Measurements from ENCODE around the gene CSNK1G3. TPM values are rescaled to one million over a fixed set of nuclear protein-coding genes. Genes with fewer than 3 reads are reported as not detected.

Gene CSNK1G3
- total and polyA plus RNA-seq, 2 of the 4 experiments (the other 2 are of a cell fraction): 16.4 to 26.2 TPM

GRCh38 chr5:123537256-123537655 is 25.3 kb downstream of the CSNK1G3 start:
- no peak overlapping the region for H3K4me2 ChIP-seq (ENCODE audit: low read depth, low read length)
- dilution Hi-C loops (cut with HindIII; ENCODE audit: low sequenced_read_pairs, unreplicated experiment): no loop called here

More at GRCh38 chr5:123537256-123537655, 25.3 kb downstream of the CSNK1G3 start:
- no peak overlapping the region for H3K14ac ChIP-seq (replicated peaks; ENCODE audit: low read depth, low read length)
- no peak overlapping the region for H2BK120ac ChIP-seq (ENCODE audit: low read depth, low read length)
- ChIA-PET CTCF (no interaction called here), POLR2A (ENCODE audit: unreplicated experiment) (interaction anchor here (0.6 kb wide), 1 partner anchor 42 kb away, joined by 4 read pairs; no protein-coding TSS in a partner anchor)
- intact Hi-C loops (cut with micrococcal nuclease) (no loop called here), in situ Hi-C loops (cut with MboI; ENCODE audit: low sequenced_read_pairs) (no loop called here)
- no peaks in the 10 kb centered on the region for H3K27me3 ChIP-seq (ENCODE audit: control insufficient read depth, insufficient read depth, low read length)
- H3K4me1 ChIP-seq (ENCODE audit: control insufficient read depth, insufficient read depth, low read length): no peaks in the 10 kb centered on the region
- no peak overlapping the region for H2BK5ac ChIP-seq (ENCODE audit: low read depth, low read length, poor library complexity, severe bottlenecking)
- peaks cover 3% of the 10 kb centered on the region; the same call in 1 of the 2 replicates for H3K9me1 ChIP-seq (ENCODE audit: insufficient read depth, low read length)
- no peak overlapping the region for H3K18ac ChIP-seq (ENCODE audit: low read depth, low read length)
- no peak overlapping the region for H2BK20ac ChIP-seq (ENCODE audit: low read depth, low read length)
- H3K79me1 ChIP-seq (ENCODE audit: low read depth in 1 of 2, low read length in 2 of 2): peaks cover 20 to 31% of the 10 kb centered on the region in 2 experiments
- no peak overlapping the region for H3K9ac ChIP-seq (ENCODE audit: low read depth, low read length)
- no CpG with 5 or more reads among the region's 2 CpGs for WGBS, 2 experiments (ENCODE audit: extremely low coverage in 2 of 2, insufficient read length in 1 of 2)
- no peak overlapping the region for H3K4me3 ChIP-seq (ENCODE audit: insufficient read depth, low read depth, low read length)
- TF ChIP-seq NFE2L2 (IDR thresholded peaks at IDR 0.05; ENCODE audit: low read depth, low read length) (no peak), RCOR1 (IDR thresholded peaks at IDR 0.05; ENCODE audit: insufficient replicate concordance, low read length) (no peak), SMC3 (IDR thresholded peaks at IDR 0.05; ENCODE audit: low read depth, low read length) (no peak), POLR2A (IDR thresholded peaks at IDR 0.05; ENCODE audit: low read depth, low read length) (no peak), RAD21 (IDR thresholded peaks at IDR 0.05; ENCODE audit: low read length) (no peak), MXI1 (IDR thresholded peaks at IDR 0.05; ENCODE audit: borderline replicate concordance, low read depth, low read length) (no peak), MAZ (IDR thresholded peaks at IDR 0.05; ENCODE audit: borderline replicate concordance, low read depth, low read length) (no peak), FOS (IDR thresholded peaks at IDR 0.05; ENCODE audit: low read depth, low read length) (no peak), CHD1 (IDR thresholded peaks at IDR 0.05; ENCODE audit: low read depth, low read length) (no peak), ELK1 (IDR thresholded peaks at IDR 0.05; ENCODE audit: borderline replicate concordance, low read depth, low read length) (no peak), CEBPB (IDR thresholded peaks at IDR 0.05; ENCODE audit: low read depth, low read length) (no peak), RFX5 (IDR thresholded peaks at IDR 0.05; ENCODE audit: low read depth, low read length) (no peak), CTCF (conservative IDR thresholded peaks at IDR 0.05; ENCODE audit: low read depth, low read length) (no peak), BHLHE40 (IDR thresholded peaks at IDR 0.05; ENCODE audit: low read depth, low read length) (no peak), MAFK (IDR thresholded peaks at IDR 0.05; ENCODE audit: low read depth, low read length) (no peak)
- TF ChIP-seq, protein P1, sequence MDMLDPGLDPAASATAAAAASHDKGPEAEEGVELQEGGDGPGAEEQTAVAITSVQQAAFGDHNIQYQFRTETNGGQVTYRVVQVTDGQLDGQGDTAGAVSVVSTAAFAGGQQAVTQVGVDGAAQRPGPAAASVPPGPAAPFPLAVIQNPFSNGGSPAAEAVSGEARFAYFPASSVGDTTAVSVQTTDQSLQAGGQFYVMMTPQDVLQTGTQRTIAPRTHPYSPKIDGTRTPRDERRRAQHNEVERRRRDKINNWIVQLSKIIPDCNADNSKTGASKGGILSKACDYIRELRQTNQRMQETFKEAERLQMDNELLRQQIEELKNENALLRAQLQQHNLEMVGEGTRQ (IDR thresholded peaks at IDR 0.05; ENCODE audit: low read depth, low read length): no peak
- no peaks in the 10 kb centered on the region for H3K36me3 ChIP-seq (ENCODE audit: control insufficient read depth, insufficient read depth, low read length)
- no TSS peak for BruUV-seq (replicated peaks)
- H2AFZ ChIP-seq (replicated peaks; ENCODE audit: low read length, poor library complexity): no peak overlapping the region
- peaks cover 25% of the 10 kb centered on the region for H4K20me1 ChIP-seq (ENCODE audit: insufficient read depth, low read length)
- no peak overlapping the region for H4K5ac ChIP-seq (ENCODE audit: low read depth, low read length)
- no peak overlapping the region for H4K91ac ChIP-seq (ENCODE audit: insufficient read depth, low read depth, low read length)
- H3K4ac ChIP-seq (ENCODE audit: low read depth, low read length): no peak overlapping the region
- no peak overlapping the region for H4K8ac ChIP-seq (ENCODE audit: low read depth in 2 of 2, low read length in 2 of 2)
- H3K56ac ChIP-seq (ENCODE audit: extremely low read depth, insufficient read depth, low read length): no peak overlapping the region
- no peak overlapping the region for H2AK9ac ChIP-seq (replicated peaks; ENCODE audit: low read depth, low read length, poor library complexity)
- no peak overlapping the region for H3K23ac ChIP-seq (ENCODE audit: low read depth, low read length)
- no peak for DNase-seq
- no peak for ATAC-seq (ENCODE audit: low read depth)
- H2AK5ac ChIP-seq (ENCODE audit: low read depth, low read length): no peak overlapping the region
- H3K9me3 ChIP-seq (ENCODE audit: control insufficient read depth, insufficient read depth, low read length): no peaks in the 10 kb centered on the region
- no peak overlapping the region for H2BK15ac ChIP-seq (ENCODE audit: low read depth, low read length)
- no peak overlapping the region for H3K27ac ChIP-seq (ENCODE audit: insufficient read depth, low read length)

All from IMR-90 (cell line).